Esophagus squamous epithelium (tissue), 5 donors: ENCODE measurements around the gene NXT1. TPM values are rescaled to one million over a fixed set of nuclear protein-coding genes. Genes with fewer than 3 reads are reported as not detected.

Source experiments
- DNase-seq: peaks from one replicate; lab custom pipeline; 2025; lab: John Stamatoyannopoulos, UW
- H3K27ac ChIP-seq, 4 donors: fragments of 200-600 bp; sonication (generic); one replicate each; pipeline ENCODE4 v1.5.1; 2016 to 2019; ENCODE audit warnings: mild to moderate bottlenecking in 1 of 4
- H3K27me3 ChIP-seq, 4 donors: fragments of 200-600 bp; sonication (generic); 1 replicate in 3 of 4; 2 replicates in 1 of 4; pipeline versions ENCODE4 v1.5.1 to v1.6.0; 2017 to 2021; ENCODE audit warnings: antibody characterized with exemption in 1 of 4
- H3K36me3 ChIP-seq, 3 donors: fragments of 200-600 bp; sonication (generic); one replicate each; pipeline ENCODE4 v1.5.1; 2016 to 2019
- H3K4me1 ChIP-seq, 3 donors: fragments of 200-600 bp; sonication (generic); one replicate each; pipeline ENCODE4 v1.5.1; 2017 to 2019
- H3K4me3 ChIP-seq, 4 donors: fragments of 200-600 bp; sonication (generic); 1 replicate in 3 of 4; 2 replicates in 1 of 4; pipeline ENCODE4 v1.5.1; 2016 to 2019; ENCODE audit warnings: mild to moderate bottlenecking in 2 of 4, moderate library complexity in 1 of 4
- H3K9me3 ChIP-seq, 3 donors: fragments of 200-600 bp; sonication (generic); one replicate each; pipeline ENCODE4 v1.5.1; 2016 to 2019
- POLR2A ChIP-seq, 4 donors: fragments of 450-650 bp; IDR thresholded peaks; one replicate each; pipeline ENCODE4 v1.6.1; 2017; ENCODE audit warnings: antibody characterized with exemption in 4 of 4, mild to moderate bottlenecking in 4 of 4, moderate library complexity in 3 of 4
- WGBS, 2 donors: methylation state at CpG; one replicate each; pipeline ENCODE4 v1.1.5; 2018; 5-methylcytosine and 5-hydroxymethylcytosine counted together
- intact Hi-C: fragments of 100-400 bp; cut with DNase I; formaldehyde crosslinking; loops from one replicate; pipeline ENCODE4 v1.15.0; 2022
- total RNA-seq, 4 donors: library from RNA; depleted of rRNA; stranded (reverse); fragments of >200 nt; gene quantifications; one replicate each; pipeline ENCODE4 v1.1.0, GENCODE V29; 2016
- TF ChIP-seq, protein P1 (sequence below), 6 experiments: fragments of 450-650 bp in 4 of 6; fragments of 200-600 bp in 2 of 6; sonication (generic) in 2 of 6; IDR thresholded peaks; one replicate each; pipeline ENCODE4 v1.5.1; 2016 to 2019; ENCODE audit warnings: antibody characterized with exemption in 6 of 6, mild to moderate bottlenecking in 4 of 6, moderate library complexity in 4 of 6
- donor health status: DM: yes; HTN: yes; CAD: no.

Gene NXT1
- total RNA-seq, 4 donors from 2014 or later: 21.3 to 43.0 (median 38.0) TPM

DNA sequence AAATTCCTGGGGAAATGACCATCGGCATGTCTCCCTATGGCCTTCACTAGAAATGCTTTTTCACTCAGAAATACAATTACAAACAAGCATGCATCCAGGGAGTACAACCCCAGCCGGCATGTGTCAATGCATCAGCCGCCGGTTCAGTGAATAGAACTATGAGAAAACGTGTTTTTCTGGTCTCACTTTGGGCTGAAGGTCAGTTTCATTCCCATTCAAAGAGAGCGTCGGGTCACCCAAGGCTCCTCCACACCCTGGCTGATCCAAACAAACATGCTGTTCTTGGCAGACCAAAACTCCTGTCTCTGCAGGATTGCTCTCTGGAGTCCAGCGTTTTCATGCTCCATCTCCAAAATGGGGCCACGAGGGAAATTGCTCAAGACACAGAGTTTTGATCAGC lies 35.5 kb upstream of the NXT1 start:
- no peak for DNase-seq
- H3K27ac ChIP-seq: peak overlapping the region in 3 of 4 donors; percentile 7 to 83 (median 73)

GRCh38 chr20:23316626-23317025 lies 34.0 kb upstream of the NXT1 start:
- Histone ChIP-seq H3K27me3 (peaks cover 0 to 12% (median 0%) of the 10 kb centered on the region in 4 donors), H3K9me3 (no peaks in the 10 kb centered on the region), H3K36me3 (no peaks in the 10 kb centered on the region), H3K4me3 (no peak overlapping the region), H3K27ac (no peak overlapping the region), H3K4me1 (peaks cover 0 to 19% (median 0%) of the 10 kb centered on the region in 3 donors)
- WGBS, 2 donors: 96 to 100% methylated on average over 2 to 3 of the region's 3 CpGs
- intact Hi-C loops: no loop called here
- DNase-seq: no peak
- TF ChIP-seq, protein P1, sequence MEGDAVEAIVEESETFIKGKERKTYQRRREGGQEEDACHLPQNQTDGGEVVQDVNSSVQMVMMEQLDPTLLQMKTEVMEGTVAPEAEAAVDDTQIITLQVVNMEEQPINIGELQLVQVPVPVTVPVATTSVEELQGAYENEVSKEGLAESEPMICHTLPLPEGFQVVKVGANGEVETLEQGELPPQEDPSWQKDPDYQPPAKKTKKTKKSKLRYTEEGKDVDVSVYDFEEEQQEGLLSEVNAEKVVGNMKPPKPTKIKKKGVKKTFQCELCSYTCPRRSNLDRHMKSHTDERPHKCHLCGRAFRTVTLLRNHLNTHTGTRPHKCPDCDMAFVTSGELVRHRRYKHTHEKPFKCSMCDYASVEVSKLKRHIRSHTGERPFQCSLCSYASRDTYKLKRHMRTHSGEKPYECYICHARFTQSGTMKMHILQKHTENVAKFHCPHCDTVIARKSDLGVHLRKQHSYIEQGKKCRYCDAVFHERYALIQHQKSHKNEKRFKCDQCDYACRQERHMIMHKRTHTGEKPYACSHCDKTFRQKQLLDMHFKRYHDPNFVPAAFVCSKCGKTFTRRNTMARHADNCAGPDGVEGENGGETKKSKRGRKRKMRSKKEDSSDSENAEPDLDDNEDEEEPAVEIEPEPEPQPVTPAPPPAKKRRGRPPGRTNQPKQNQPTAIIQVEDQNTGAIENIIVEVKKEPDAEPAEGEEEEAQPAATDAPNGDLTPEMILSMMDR (IDR thresholded peaks at IDR 0.05): no peak

More for the DNA sequence above, 35.5 kb upstream of the NXT1 start:
- no peaks in the 10 kb centered on the region for H3K9me3 ChIP-seq
- intact Hi-C loops: no loop called here
- peaks cover 0 to 12% (median 0%) of the 10 kb centered on the region in 4 donors for H3K27me3 ChIP-seq
- no peak for TF ChIP-seq POLR2A (IDR thresholded peaks at IDR 0.05)
- TF ChIP-seq, protein P1 (IDR thresholded peaks at IDR 0.05): no peak
- no peak overlapping the region for H3K4me3 ChIP-seq
- H3K36me3 ChIP-seq: no peaks in the 10 kb centered on the region
- peaks cover 0 to 19% (median 0%) of the 10 kb centered on the region in 3 donors for H3K4me1 ChIP-seq
- 38 to 48% methylated on average over 9 of the region's 9 CpGs for WGBS, 2 donors

GRCh38 chr20:23317081-23317480 lies 33.5 kb upstream of the NXT1 start:
- TF ChIP-seq POLR2A (IDR thresholded peaks at IDR 0.05): no peak
- TF ChIP-seq, protein P1 (IDR thresholded peaks at IDR 0.05): no peak
- Histone ChIP-seq H3K4me3 (no peak overlapping the region), H3K27me3 (peaks cover 0 to 12% (median 0%) of the 10 kb centered on the region in 4 donors), H3K4me1 (peaks cover 0 to 19% (median 0%) of the 10 kb centered on the region in 3 donors), H3K36me3 (no peaks in the 10 kb centered on the region), H3K27ac (no peak overlapping the region), H3K9me3 (no peaks in the 10 kb centered on the region)
- DNase-seq: no peak
- intact Hi-C loops: no loop called here
- WGBS, 2 donors: 81 to 90% methylated on average over 4 to 5 of the region's 5 CpGs

DNA sequence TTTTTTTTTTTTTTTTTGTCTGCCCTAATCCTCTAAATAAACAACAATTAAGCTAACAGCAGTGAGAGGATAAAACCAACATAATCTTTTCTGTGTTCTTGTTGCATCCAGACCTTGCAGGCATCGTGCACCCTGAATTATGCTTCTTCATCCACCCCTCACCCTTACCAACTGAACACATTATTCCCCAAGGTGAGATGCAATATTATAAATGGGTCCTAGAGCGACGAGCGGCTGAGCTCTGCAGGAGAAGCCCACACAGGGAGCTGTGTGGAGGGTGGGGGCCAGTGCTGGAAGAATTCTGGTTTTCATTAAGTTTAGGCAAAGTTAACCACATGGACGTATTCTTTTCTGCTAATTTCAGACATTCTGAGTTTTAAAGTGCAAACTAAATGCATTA lies 32.2 kb upstream of the NXT1 start:
- DNase-seq: no peak
- Histone ChIP-seq H3K27ac (no peak overlapping the region), H3K4me3 (no peak overlapping the region), H3K36me3 (no peaks in the 10 kb centered on the region), H3K4me1 (peaks cover 0 to 19% (median 0%) of the 10 kb centered on the region in 3 donors), H3K9me3 (no peaks in the 10 kb centered on the region), H3K27me3 (peaks cover 0 to 12% (median 0%) of the 10 kb centered on the region in 4 donors)
- intact Hi-C loops: no loop called here
- WGBS, 2 donors: 80% methylated on average over 5 of the region's 5 CpGs
- TF ChIP-seq, protein P1 (IDR thresholded peaks at IDR 0.05): no peak
- TF ChIP-seq POLR2A (IDR thresholded peaks at IDR 0.05): no peak

- H3K27me3 ChIP-seq: peaks cover 0 to 6% (median 0%) of the 10 kb centered on the region in 4 donors
- no peak overlapping the region for H3K4me3 ChIP-seq
- no peaks in the 10 kb centered on the region for H3K36me3 ChIP-seq
- H3K4me1 ChIP-seq: peaks cover 0 to 9% (median 0%) of the 10 kb centered on the region in 3 donors
- no peak for DNase-seq
- intact Hi-C loops: no loop called here
- H3K9me3 ChIP-seq: no peaks in the 10 kb centered on the region
- no peak overlapping the region for H3K27ac ChIP-seq
- TF ChIP-seq, protein P1 (IDR thresholded peaks at IDR 0.05): peak in 2 of 6 experiments; percentile 33 to 53
- no peak for TF ChIP-seq POLR2A (IDR thresholded peaks at IDR 0.05)
- WGBS, 2 donors: 79% methylated on average over 8 of the region's 8 CpGs; no CpG with 5 or more reads in 1 of the 2 donors
Observed at GRCh38 chr20:23320317-23320716, 30.3 kb upstream of the NXT1 start.
